Measurements from ENCODE around the gene MPC2. TPM values are rescaled to one million over a fixed set of nuclear protein-coding genes. Genes with fewer than 3 reads are reported as not detected.

MPC2 gene
- total RNA-seq, 1 experiment from 2014 or later, result 68.2 TPM

- no peak overlapping the region for H2AFZ ChIP-seq (ENCODE audit: low read length)
- no peaks in the 10 kb centered on the region for H3K9me2 ChIP-seq (replicated peaks; ENCODE audit: insufficient read depth, low read length)
- no peaks in the 10 kb centered on the region for H3K4me1 ChIP-seq (ENCODE audit: low read length)
- H3K9me3 ChIP-seq (ENCODE audit: low read length), result no peaks in the 10 kb centered on the region; the same call in 1 of the 2 replicates
- DNase-seq, result no peak
- no peaks in the 10 kb centered on the region for H4K20me1 ChIP-seq (ENCODE audit: insufficient read depth, low read depth, low read length)
- no peaks in the 10 kb centered on the region for H3K79me2 ChIP-seq (ENCODE audit: low read length)
- H3K4me2 ChIP-seq (ENCODE audit: low read depth, low read length, poor library complexity, severe bottlenecking), result no peak overlapping the region
- H3K9ac ChIP-seq (ENCODE audit: low read length), result no peak overlapping the region
- no peak overlapping the region for H3K4me3 ChIP-seq (ENCODE audit: low read length)
- 0 out of 2 replicates have a peak, but pooled peaks cover 2% of the 10 kb centered on the region for H3K27me3 ChIP-seq (ENCODE audit: low read length)
- no peaks in the 10 kb centered on the region for H3K36me3 ChIP-seq (ENCODE audit: insufficient read depth, low read length)
- H3K27ac ChIP-seq (ENCODE audit: low read length), result no peak overlapping the region
Observed at GRCh38 chr1:167909691-167910180, 27.1 kb downstream of the MPC2 start.

- Histone ChIP-seq H3K4me2 (ENCODE audit: low read depth, low read length, poor library complexity, severe bottlenecking) (no peak overlapping the region), H3K27me3 (ENCODE audit: low read length) (0 out of 2 replicates have a peak, but pooled peaks cover 2% of the 10 kb centered on the region), H3K79me2 (ENCODE audit: low read length) (no peaks in the 10 kb centered on the region), H3K36me3 (ENCODE audit: insufficient read depth, low read length) (no peaks in the 10 kb centered on the region), H3K9ac (ENCODE audit: low read length) (no peak overlapping the region), H3K9me2 (replicated peaks; ENCODE audit: insufficient read depth, low read length) (no peaks in the 10 kb centered on the region), H4K20me1 (ENCODE audit: insufficient read depth, low read depth, low read length) (no peaks in the 10 kb centered on the region), H3K4me3 (ENCODE audit: low read length) (no peak overlapping the region), H2AFZ (ENCODE audit: low read length) (no peak overlapping the region), H3K4me1 (ENCODE audit: low read length) (no peaks in the 10 kb centered on the region), H3K9me3 (ENCODE audit: low read length) (no peaks in the 10 kb centered on the region; the same call in 1 of the 2 replicates), H3K27ac (ENCODE audit: low read length) (no peak overlapping the region)
- DNase-seq, result no peak
Observed at GRCh38 chr1:167905671-167906070, 31.2 kb downstream of the MPC2 start.

GRCh38 chr1:167905182-167905581 lies 31.7 kb downstream of the MPC2 start:
- Histone ChIP-seq H3K27ac (ENCODE audit: low read length) (no peak overlapping the region), H3K27me3 (ENCODE audit: low read length) (0 out of 2 replicates have a peak, but pooled peaks cover 2% of the 10 kb centered on the region), H4K20me1 (ENCODE audit: insufficient read depth, low read depth, low read length) (no peaks in the 10 kb centered on the region), H3K4me3 (ENCODE audit: low read length) (no peak overlapping the region), H3K9me3 (ENCODE audit: low read length) (no peaks in the 10 kb centered on the region; the same call in 1 of the 2 replicates), H2AFZ (ENCODE audit: low read length) (no peak overlapping the region), H3K4me1 (ENCODE audit: low read length) (no peaks in the 10 kb centered on the region; the same call in 1 of the 2 replicates), H3K79me2 (ENCODE audit: low read length) (no peaks in the 10 kb centered on the region), H3K36me3 (ENCODE audit: insufficient read depth, low read length) (no peaks in the 10 kb centered on the region), H3K9ac (ENCODE audit: low read length) (no peak overlapping the region), H3K9me2 (replicated peaks; ENCODE audit: insufficient read depth, low read length) (no peaks in the 10 kb centered on the region), H3K4me2 (ENCODE audit: low read depth, low read length, poor library complexity, severe bottlenecking) (no peak overlapping the region)
- DNase-seq, result no peak

GRCh38 chr1:167904652-167905130 lies 32.2 kb downstream of the MPC2 start:
- Histone ChIP-seq H3K27ac (ENCODE audit: low read length) (no peak overlapping the region), H3K4me1 (ENCODE audit: low read length) (peaks cover 5% of the 10 kb centered on the region), H3K4me2 (ENCODE audit: low read depth, low read length, poor library complexity, severe bottlenecking) (no peak overlapping the region), H2AFZ (ENCODE audit: low read length) (no peak overlapping the region), H3K36me3 (ENCODE audit: insufficient read depth, low read length) (no peaks in the 10 kb centered on the region), H3K79me2 (ENCODE audit: low read length) (no peaks in the 10 kb centered on the region), H4K20me1 (ENCODE audit: insufficient read depth, low read depth, low read length) (no peaks in the 10 kb centered on the region), H3K9ac (ENCODE audit: low read length) (no peak overlapping the region), H3K9me2 (replicated peaks; ENCODE audit: insufficient read depth, low read length) (no peaks in the 10 kb centered on the region), H3K27me3 (ENCODE audit: low read length) (0 out of 2 replicates have a peak, but pooled peaks cover 2% of the 10 kb centered on the region), H3K4me3 (ENCODE audit: low read length) (no peak overlapping the region), H3K9me3 (ENCODE audit: low read length) (no peaks in the 10 kb centered on the region; the same call in 1 of the 2 replicates)
- DNase-seq, result no peak

- H3K4me2 ChIP-seq (ENCODE audit: low read depth, low read length, poor library complexity, severe bottlenecking), result no peak overlapping the region
- H3K27me3 ChIP-seq (ENCODE audit: low read length), result no peaks in the 10 kb centered on the region
- H3K4me3 ChIP-seq (ENCODE audit: low read length), result no peak overlapping the region
Observed at GRCh38 chr1:167900907-167901306, 36.0 kb downstream of the MPC2 start.

GRCh38 chr1:167899253-167899681 lies 37.6 kb downstream of the MPC2 start:
- Histone ChIP-seq H3K27me3 (ENCODE audit: low read length) (no peaks in the 10 kb centered on the region), H4K20me1 (ENCODE audit: insufficient read depth, low read depth, low read length) (no peaks in the 10 kb centered on the region), H3K36me3 (ENCODE audit: insufficient read depth, low read length) (no peaks in the 10 kb centered on the region), H3K9me3 (ENCODE audit: low read length) (no peaks in the 10 kb centered on the region), H3K27ac (ENCODE audit: low read length) (no peak overlapping the region), H3K4me2 (ENCODE audit: low read depth, low read length, poor library complexity, severe bottlenecking) (no peak overlapping the region), H3K4me1 (ENCODE audit: low read length) (peaks cover 6% of the 10 kb centered on the region), H2AFZ (ENCODE audit: low read length) (no peak overlapping the region), H3K4me3 (ENCODE audit: low read length) (no peak overlapping the region), H3K9ac (ENCODE audit: low read length) (no peak overlapping the region), H3K9me2 (replicated peaks; ENCODE audit: insufficient read depth, low read length) (no peaks in the 10 kb centered on the region), H3K79me2 (ENCODE audit: low read length) (no peaks in the 10 kb centered on the region)
- no peak for DNase-seq

More at GRCh38 chr1:167900907-167901306, 36.0 kb downstream of the MPC2 start:
- Histone ChIP-seq H3K9ac (ENCODE audit: low read length) (no peak overlapping the region), H2AFZ (ENCODE audit: low read length) (no peak overlapping the region), H3K9me3 (ENCODE audit: low read length) (no peaks in the 10 kb centered on the region), H3K27ac (ENCODE audit: low read length) (no peak overlapping the region), H3K9me2 (replicated peaks; ENCODE audit: insufficient read depth, low read length) (no peaks in the 10 kb centered on the region), H3K4me1 (ENCODE audit: low read length) (peaks cover 6% of the 10 kb centered on the region), H4K20me1 (ENCODE audit: insufficient read depth, low read depth, low read length) (no peaks in the 10 kb centered on the region), H3K79me2 (ENCODE audit: low read length) (no peaks in the 10 kb centered on the region), H3K36me3 (ENCODE audit: insufficient read depth, low read length) (no peaks in the 10 kb centered on the region)
- no peak for DNase-seq

- Histone ChIP-seq H3K27me3 (ENCODE audit: low read length) (no peaks in the 10 kb centered on the region), H4K20me1 (ENCODE audit: insufficient read depth, low read depth, low read length) (no peaks in the 10 kb centered on the region), H3K27ac (ENCODE audit: low read length) (no peak overlapping the region), H3K9ac (ENCODE audit: low read length) (no peak overlapping the region), H3K36me3 (ENCODE audit: insufficient read depth, low read length) (no peaks in the 10 kb centered on the region), H3K9me2 (replicated peaks; ENCODE audit: insufficient read depth, low read length) (no peaks in the 10 kb centered on the region), H3K4me3 (ENCODE audit: low read length) (no peak overlapping the region), H3K4me2 (ENCODE audit: low read depth, low read length, poor library complexity, severe bottlenecking) (no peak overlapping the region), H3K4me1 (ENCODE audit: low read length) (peaks cover 6% of the 10 kb centered on the region), H2AFZ (ENCODE audit: low read length) (no peak overlapping the region), H3K79me2 (ENCODE audit: low read length) (no peaks in the 10 kb centered on the region), H3K9me3 (ENCODE audit: low read length) (no peaks in the 10 kb centered on the region)
- no peak for DNase-seq
Observed at GRCh38 chr1:167898578-167899222, 38.2 kb downstream of the MPC2 start.

GRCh38 chr1:167893798-167894197 lies 43.1 kb downstream of the MPC2 start:
- no peaks in the 10 kb centered on the region for H3K36me3 ChIP-seq (ENCODE audit: insufficient read depth, low read length)
- no peaks in the 10 kb centered on the region for H3K9me3 ChIP-seq (ENCODE audit: low read length)
- no peak overlapping the region for H3K27ac ChIP-seq (ENCODE audit: low read length)
- no peaks in the 10 kb centered on the region for H4K20me1 ChIP-seq (ENCODE audit: insufficient read depth, low read depth, low read length)
- H2AFZ ChIP-seq (ENCODE audit: low read length), result no peak overlapping the region
- H3K9ac ChIP-seq (ENCODE audit: low read length), result no peak overlapping the region
- peaks cover 5% of the 10 kb centered on the region; the same call in 1 of the 2 replicates for H3K4me1 ChIP-seq (ENCODE audit: low read length)
- no peak overlapping the region for H3K4me2 ChIP-seq (ENCODE audit: low read depth, low read length, poor library complexity, severe bottlenecking)
- H3K4me3 ChIP-seq (ENCODE audit: low read length), result no peak overlapping the region
- no peaks in the 10 kb centered on the region for H3K27me3 ChIP-seq (ENCODE audit: low read length)
- no peaks in the 10 kb centered on the region for H3K9me2 ChIP-seq (replicated peaks; ENCODE audit: insufficient read depth, low read length)
- no peaks in the 10 kb centered on the region for H3K79me2 ChIP-seq (ENCODE audit: low read length)
- no peak for DNase-seq
